GM06990 (cell line): ENCODE results near the gene BFSP2.
A peak's percentile ranks its signal among the peaks of the same experiment; 100 is the strongest.

Experiments used
- DNase-seq: peaks from one replicate; pipeline ENCODE4 v3.0.0-alpha.2; 2011; ENCODE audit not compliant: insufficient read length; ENCODE audit errors: extremely low read depth
- H3K27me3 ChIP-seq: replicated peaks from 2 replicates; pipeline ENCODE4 v1.6.0; 2011; ENCODE audit warnings: low read length; ENCODE audit not compliant: control insufficient read depth, insufficient read depth
- H3K36me3 ChIP-seq: 2 replicates; pipeline ENCODE4 v1.5.1; 2011; ENCODE audit warnings: low read length; ENCODE audit not compliant: control insufficient read depth, insufficient read depth
- H3K4me3 ChIP-seq: replicated peaks from 2 replicates; pipeline ENCODE4 v1.5.1; 2011; ENCODE audit warnings: low read depth, mild to moderate bottlenecking, control low read depth, low read length
- TF ChIP-seq, protein P1 (sequence below): IDR thresholded peaks from 2 replicates; pipeline ENCODE4 v1.5.1; 2011; ENCODE audit warnings: low read length, control low read depth, mild to moderate bottlenecking, inconsistent platforms; ENCODE audit not compliant: insufficient read depth, poor library complexity, severe bottlenecking

The BFSP2 gene

DNA sequence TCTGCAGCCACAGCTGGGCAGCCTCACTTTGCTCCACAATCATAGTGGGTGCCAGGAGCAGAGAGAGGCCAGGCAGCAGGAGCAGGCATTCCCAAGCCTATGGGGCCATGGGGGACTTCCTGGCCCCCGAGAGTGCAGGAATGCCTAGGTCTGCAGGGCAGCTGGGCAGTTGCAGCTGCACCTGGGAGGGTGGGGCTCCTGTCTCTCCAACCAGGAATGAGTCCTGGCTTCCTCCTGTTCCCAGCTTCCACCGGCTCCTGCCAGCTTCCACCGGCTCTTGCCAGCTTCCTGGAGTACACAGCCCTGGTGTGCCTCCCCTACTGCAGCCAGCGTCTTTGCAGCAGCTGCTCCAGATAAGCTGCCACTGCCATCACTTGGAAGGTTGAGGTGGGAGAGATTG, 87.3 kb downstream of the BFSP2 start:
- Histone ChIP-seq H3K36me3 (no peaks in the 10 kb centered on the region), H3K4me3 (no peak overlapping the region), H3K27me3 (no peaks in the 10 kb centered on the region)
- no peak for DNase-seq
- TF ChIP-seq, protein P1, sequence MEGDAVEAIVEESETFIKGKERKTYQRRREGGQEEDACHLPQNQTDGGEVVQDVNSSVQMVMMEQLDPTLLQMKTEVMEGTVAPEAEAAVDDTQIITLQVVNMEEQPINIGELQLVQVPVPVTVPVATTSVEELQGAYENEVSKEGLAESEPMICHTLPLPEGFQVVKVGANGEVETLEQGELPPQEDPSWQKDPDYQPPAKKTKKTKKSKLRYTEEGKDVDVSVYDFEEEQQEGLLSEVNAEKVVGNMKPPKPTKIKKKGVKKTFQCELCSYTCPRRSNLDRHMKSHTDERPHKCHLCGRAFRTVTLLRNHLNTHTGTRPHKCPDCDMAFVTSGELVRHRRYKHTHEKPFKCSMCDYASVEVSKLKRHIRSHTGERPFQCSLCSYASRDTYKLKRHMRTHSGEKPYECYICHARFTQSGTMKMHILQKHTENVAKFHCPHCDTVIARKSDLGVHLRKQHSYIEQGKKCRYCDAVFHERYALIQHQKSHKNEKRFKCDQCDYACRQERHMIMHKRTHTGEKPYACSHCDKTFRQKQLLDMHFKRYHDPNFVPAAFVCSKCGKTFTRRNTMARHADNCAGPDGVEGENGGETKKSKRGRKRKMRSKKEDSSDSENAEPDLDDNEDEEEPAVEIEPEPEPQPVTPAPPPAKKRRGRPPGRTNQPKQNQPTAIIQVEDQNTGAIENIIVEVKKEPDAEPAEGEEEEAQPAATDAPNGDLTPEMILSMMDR = no peak

DNA sequence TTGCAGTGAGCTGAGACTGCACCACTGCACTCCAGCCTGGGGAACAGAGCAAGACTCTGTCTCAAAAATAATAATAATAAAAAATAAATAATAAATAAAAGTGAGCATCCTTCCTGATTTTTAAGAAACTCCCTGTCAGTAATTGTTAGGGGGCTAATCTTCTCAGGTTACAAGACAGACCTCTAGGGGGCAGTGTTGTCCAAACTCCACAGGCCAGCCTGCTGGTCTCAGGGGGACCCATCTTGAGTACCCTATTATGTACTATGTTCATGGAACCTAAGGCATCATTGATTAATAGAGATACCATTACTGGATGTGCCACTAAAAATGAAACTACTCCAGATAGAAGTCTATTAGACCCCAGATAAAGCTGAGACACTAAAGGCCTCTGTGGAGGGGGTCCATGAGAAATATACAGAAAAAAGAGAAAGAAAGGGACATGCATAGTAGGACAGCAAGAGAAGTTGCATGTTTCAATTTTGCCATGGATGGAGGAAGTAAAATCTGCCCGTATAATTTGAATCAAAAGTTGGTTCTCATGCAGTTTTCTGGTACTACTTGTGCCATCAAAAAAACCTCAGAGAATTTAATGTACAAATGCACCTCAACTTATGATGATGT, 88.2 kb downstream of the BFSP2 start:
- H3K27me3 ChIP-seq = no peaks in the 10 kb centered on the region
- H3K36me3 ChIP-seq = no peaks in the 10 kb centered on the region
- DNase-seq = no peak
- TF ChIP-seq, protein P1 = peak; percentile 43
- no peak overlapping the region for H3K4me3 ChIP-seq

DNA sequence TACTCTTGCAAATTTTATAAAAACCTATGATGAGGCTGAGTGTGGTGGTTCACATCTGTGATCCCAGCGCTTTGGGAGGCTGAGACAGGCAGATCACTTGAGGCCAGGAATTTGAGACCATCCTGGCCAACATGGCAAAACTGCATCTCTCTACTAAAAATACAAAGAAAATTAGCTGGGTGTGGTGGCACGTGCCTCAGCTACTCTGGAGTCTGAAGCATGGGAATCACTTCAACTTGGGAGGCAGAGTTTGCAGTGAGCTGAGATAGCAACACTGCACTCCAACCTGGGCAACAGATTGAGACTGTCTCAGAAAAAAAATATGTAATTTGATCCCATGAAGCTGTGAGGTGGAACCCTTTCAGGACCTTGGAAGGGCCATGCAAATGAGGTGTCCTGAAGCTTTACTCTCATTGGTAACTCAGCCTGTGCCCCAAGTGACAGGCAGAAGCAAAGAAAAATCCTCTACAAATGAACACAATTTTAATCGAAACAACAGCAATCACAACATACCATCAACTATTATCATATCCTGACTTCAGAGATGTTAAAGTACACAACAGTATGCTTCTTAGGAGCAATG, 89.0 kb downstream of the BFSP2 start:
- no peaks in the 10 kb centered on the region for H3K27me3 ChIP-seq
- TF ChIP-seq, protein P1 = no peak
- no peak overlapping the region for H3K4me3 ChIP-seq
- no peaks in the 10 kb centered on the region for H3K36me3 ChIP-seq
- no peak for DNase-seq

DNA sequence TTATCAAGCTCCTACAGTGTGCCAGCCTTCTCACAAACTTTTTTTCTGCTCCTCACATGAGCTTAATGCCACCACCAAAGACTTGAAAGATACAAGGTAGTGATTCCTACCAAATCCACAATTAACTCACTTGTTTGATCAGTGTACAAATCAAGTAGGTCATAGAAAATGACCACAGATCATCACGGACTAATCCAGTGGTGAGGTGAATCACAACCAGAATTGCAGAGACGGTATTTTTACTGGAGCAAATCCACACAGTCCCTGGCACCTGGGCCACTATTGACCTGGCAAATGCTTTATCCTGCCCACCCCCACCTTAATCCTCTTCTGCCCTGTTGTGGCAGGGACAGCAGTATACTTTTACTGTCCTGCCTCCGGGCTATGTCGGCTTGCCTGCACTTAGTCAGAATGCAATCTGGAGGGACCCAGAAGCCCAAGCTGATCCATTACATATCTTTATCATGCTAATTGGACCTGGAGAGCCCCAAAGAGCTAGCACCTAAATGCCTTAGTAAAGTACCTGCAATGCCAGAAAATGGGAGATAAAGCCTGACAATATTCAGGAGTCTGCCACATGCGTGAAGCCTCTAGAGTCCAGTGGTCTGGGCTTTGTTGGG, 89.7 kb downstream of the BFSP2 start:
- TF ChIP-seq, protein P1 = no peak
- peak overlapping the region; percentile 5; the same call in 1 of the 2 replicates for H3K4me3 ChIP-seq
- H3K36me3 ChIP-seq = no peaks in the 10 kb centered on the region
- no peaks in the 10 kb centered on the region for H3K27me3 ChIP-seq
- DNase-seq = no peak

DNA sequence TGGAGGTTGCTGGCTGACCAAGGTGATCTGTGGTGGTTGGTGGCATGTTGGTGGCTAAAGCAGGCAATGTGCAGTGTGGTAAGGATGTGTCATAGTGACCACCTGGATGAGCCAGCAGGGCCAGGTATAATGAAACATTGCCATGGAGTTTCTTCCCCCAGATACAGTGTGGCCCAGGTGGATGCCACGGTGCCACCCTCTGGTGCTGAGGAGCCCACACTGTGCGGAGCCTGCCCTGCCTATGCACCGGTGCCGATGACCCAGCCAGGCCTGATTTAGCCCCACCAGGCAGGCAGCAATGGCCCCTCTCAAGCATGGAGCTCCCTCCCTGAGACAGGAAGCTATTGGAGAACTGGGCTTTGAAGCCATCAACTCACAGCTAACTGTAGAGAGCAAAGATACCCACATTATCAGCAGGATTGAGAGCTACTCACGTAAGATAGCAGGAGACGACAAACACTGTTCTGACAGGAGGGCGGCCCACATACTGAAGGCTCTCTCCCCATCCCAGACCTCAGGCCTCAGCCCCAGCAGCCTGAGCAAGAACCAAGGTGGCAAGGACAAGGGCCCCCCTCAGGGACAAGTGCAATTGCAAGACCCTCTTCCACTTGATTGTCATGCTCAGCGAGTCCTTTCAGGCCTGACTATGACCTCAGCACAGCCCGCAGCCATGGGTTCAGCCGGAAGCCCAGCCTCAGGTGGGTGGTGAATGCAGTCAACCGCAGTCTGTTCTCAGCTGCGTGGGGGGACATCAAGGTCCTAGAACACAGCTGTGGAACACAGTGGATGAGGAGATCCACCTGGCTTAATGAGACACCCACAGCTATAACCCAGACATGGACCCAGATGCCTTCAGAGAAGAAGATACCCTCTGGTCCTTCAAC, 90.9 kb downstream of the BFSP2 start:
- DNase-seq = peak; percentile 91
- TF ChIP-seq, protein P1 = no peak
- H3K36me3 ChIP-seq = no peaks in the 10 kb centered on the region
- no peaks in the 10 kb centered on the region for H3K27me3 ChIP-seq
- peak overlapping the region; percentile 35 for H3K4me3 ChIP-seq
